Hepatocyte (in vitro differentiated cells): Measurements from ENCODE around the gene ABL2.

Experiments used
- CTCF ChIP-seq: fragments of 200-600 bp; sonication (generic); IDR thresholded peaks from 2 replicates; pipeline ENCODE4 v1.5.1; 2016; ENCODE audit warnings: antibody characterized with exemption, mild to moderate bottlenecking; ENCODE audit not compliant: poor library complexity
- EZH2phosphoT487 ChIP-seq: fragments of 200-600 bp; sonication (generic); IDR thresholded peaks from one replicate; pipeline ENCODE4 v1.6.1; 2018; ENCODE audit warnings: antibody characterized with exemption, mild to moderate bottlenecking, low read depth, moderate library complexity; ENCODE audit not compliant: unreplicated experiment, severe bottlenecking

DNA sequence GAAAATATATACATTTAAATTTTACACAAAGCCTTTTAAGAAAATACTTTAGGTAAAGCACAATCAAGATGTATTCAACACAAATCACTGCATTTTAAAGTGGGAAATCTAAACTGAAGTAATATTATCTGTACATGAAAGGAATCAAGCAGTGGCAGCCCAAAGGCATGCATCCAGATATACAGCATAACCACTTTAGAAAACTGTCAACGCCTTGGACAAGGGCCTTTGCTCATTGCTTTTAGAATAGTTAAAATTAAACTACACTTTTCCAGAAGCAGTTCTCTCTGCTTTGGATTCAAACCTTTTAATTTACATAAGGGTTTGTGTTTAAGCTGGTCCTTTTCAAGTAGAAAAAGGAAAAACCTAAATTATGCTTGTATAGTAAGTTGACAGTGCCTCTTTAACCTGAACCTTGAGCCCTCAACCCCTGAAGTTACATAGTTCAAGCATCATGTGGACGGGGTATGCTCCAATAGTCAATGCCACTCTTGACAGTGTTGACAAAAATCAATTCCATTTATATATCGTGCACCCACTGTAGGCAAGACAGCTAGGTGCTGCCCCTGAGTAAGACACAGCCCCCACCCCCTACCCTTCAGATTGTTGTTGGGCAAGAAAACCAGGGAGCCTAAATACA, 124.7 kb downstream of the ABL2 start:
- TF ChIP-seq CTCF, result no peak
- TF ChIP-seq EZH2phosphoT487, result no peak
